ENCODE results near the gene VNN1.

DNA sequence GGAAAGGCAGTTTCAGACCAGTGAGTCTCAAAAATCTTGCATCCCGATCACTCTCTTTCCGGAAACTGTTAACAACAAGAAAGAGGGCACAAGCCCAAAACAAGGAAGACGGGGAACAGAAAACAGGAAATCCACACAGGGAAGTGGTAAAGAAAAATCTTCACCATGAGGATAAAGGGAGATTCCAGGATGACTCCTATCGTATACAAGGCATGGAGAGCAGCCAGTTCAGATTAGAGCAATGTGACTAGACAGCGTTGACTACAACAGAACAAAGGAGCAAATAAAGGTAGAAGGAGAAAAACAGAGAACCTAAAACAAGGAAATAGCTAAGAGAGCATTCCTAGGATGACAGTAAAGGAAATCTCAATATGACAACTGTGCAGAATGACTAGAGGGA is 26.5 kb downstream of the VNN1 start:
- TF ChIP-seq, protein P1, sequence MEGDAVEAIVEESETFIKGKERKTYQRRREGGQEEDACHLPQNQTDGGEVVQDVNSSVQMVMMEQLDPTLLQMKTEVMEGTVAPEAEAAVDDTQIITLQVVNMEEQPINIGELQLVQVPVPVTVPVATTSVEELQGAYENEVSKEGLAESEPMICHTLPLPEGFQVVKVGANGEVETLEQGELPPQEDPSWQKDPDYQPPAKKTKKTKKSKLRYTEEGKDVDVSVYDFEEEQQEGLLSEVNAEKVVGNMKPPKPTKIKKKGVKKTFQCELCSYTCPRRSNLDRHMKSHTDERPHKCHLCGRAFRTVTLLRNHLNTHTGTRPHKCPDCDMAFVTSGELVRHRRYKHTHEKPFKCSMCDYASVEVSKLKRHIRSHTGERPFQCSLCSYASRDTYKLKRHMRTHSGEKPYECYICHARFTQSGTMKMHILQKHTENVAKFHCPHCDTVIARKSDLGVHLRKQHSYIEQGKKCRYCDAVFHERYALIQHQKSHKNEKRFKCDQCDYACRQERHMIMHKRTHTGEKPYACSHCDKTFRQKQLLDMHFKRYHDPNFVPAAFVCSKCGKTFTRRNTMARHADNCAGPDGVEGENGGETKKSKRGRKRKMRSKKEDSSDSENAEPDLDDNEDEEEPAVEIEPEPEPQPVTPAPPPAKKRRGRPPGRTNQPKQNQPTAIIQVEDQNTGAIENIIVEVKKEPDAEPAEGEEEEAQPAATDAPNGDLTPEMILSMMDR (IDR thresholded peaks at IDR 0.05) = no peak
- TF ChIP-seq ZFX (IDR thresholded peaks at IDR 0.05; ENCODE audit: borderline replicate concordance) = no peak

Data from 22Rv1 (cell line).